Inferior parietal cortex (tissue), 1 donor: ENCODE results near the gene HOXA3.

ENCODE experiments used
- DNase-seq: peaks from one replicate; pipeline ENCODE4 v3.0.0-alpha.2; 2016; ENCODE audit errors: extremely low spot score

The HOXA3 gene

GRCh38 chr7:27091941-27092818 is 60.2 kb downstream of the HOXA3 start:
- DNase-seq, result no peak

DNA sequence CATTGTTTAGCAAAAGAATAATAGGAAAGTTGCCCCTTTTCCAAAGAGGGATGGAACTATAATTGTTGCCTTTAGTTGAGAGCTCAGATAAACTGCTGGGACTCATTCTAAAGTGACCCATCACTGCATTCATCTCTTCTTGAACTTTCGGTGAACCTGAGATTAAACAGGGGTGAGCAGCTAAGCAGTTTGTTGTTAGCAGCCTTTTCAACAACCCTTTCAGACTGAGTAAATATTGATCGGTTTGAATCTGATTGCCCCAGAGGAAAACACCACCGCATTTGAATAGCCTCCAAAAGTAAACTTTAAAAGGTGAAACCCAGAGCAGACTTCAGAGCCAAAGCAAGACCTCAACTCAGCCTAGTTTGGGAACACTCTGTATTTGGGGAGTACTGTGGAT is 61.3 kb downstream of the HOXA3 start:
- DNase-seq, result no peak

DNA sequence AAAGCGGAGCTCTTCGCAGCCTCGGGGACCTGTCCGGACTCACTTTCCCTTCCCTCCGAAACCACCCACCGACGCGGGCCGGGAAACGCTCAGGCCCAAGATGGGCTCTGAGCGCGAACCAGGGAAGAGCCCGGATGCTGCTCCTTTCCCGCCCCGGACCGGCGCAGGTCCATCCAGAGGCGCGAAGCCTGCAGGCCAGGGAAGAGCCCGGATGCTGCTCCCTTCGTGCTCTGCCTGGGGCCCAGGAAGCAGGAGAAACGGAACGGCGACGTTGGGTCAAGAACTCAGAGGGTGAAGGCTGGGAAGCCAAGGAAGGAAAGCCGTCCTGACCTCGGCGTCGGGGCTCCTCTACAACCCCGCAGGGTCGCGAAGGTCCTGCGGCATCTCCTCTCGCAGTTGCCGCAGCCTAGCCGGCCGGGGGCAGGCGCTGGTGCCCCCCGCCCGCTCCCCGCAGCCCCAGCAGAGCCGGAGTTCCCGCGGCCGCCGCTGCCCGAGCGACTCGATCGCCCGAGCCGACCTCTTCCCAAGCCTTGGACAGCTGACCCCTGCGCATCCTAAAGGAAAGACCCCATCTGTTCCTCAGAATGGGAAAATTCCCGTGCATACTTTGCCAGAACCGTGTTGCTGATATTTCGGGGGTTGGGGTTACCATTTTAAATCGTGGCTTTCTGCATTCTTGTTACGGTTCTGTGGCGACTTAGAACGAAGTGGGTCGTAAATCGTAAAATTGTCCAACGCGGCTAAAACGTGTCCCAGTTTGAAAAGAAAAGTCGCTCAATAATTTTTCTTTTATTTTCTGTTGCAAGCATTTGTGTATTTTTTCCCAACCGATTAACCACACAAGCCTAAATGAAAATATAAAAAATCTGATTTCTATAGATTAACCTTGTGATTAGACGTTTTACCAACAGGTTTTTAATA is 64.1 kb downstream of the HOXA3 start:
- no peak for DNase-seq

DNA sequence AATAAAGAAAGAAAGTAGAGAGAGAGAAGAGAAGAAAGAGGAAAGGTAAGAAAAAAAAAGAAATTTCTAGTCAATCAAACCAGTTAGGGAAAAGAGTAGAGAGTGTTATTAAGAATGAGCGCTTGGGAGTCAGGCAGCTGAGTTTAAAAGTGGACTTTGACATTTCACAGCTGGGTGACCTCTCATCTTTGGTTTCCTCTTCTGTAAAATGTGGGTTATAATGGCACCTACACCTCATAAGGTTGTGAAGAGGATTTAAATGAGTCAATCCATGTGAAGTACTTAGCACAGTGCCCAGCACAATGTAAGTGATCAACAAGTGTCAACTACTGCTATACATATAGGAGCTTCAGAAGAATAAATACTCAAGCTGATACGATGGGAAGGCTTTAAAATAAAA is 68.7 kb downstream of the HOXA3 start:
- no peak for DNase-seq

DNA sequence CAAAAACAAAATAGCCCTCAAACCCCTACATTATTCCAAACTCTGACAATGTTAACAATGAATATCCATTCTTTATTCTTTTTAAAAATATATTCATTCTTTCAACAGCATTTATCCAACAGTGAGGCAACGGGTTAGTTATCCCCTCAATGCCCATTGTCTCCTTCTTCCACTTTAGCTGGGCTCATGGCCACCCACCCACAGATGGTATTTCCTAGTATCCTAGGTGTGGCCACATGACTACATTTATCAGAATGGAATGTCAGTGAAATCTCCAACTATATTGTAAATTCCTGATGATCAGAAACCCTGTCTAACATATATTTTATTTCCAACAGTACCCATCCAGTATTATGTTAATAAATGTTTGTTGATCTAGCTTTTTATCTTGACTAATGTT is 70.2 kb downstream of the HOXA3 start:
- DNase-seq, result no peak

GRCh38 chr7:27080844-27081436 is 71.4 kb downstream of the HOXA3 start:
- DNase-seq, result no peak

DNA sequence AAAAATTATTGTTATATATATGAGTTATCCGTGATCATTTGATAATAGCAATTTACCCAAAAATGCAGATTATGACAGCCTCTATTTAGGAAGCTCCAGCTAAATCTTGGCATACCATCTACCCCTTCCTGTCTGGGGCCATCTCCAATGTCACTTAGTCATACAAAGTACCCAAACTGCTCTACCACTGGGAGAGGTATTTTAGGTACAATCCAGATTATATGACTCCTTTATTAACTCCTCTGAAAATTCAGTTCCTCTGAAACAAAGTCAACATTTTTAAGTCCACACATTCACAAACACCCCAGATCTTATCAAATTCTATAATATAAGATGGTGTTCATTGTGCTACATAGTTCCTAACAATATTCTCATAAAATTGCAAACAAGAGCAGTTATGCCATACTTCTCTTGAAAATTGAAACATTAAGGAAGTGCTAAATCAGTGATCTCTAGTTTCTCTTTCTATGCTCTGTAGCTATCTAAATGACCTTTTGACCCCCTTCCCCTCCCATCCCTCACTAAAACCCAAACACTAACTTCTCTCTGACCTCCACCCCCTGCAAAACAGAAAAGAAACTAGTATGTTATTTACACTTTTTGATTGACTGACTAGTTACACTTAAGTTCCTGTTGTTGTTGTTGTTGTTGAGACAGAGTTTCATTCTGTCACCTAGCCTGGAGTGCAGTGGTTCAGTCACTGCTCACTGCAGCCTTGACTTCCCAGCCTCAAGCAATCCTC is 73.0 kb downstream of the HOXA3 start:
- DNase-seq, result no peak

GRCh38 chr7:27078616-27079233 is 73.7 kb downstream of the HOXA3 start:
- no peak for DNase-seq

GRCh38 chr7:27073076-27073475 is 79.3 kb downstream of the HOXA3 start:
- no peak for DNase-seq

- DNase-seq, result no peak
Observed at GRCh38 chr7:27071622-27072390, 80.6 kb downstream of the HOXA3 start.

- no peak for DNase-seq
Observed at GRCh38 chr7:27068259-27068658, 84.1 kb downstream of the HOXA3 start.

GRCh38 chr7:27066148-27066547 is 86.2 kb downstream of the HOXA3 start:
- no peak for DNase-seq

GRCh38 chr7:27065709-27066108 is 86.7 kb downstream of the HOXA3 start:
- no peak for DNase-seq

DNA sequence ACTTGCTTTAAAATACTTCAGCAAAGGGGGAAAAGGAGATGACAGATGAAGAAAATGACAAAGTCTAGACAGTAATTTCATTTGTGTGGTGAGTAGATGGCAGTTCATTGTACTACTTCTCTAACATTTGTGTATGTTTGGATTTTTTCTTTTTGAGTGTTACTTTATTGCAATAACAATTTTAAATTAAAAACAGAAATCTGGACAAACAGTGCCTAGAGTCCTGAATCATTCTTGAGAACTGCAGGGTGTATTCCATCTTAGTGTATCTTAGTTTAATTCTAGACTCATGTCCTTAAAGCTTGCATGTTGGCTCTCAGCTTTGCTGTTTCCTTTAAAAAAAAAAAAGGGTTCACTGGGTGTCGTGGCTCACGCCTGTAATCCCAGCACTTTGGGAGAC is 87.7 kb downstream of the HOXA3 start:
- DNase-seq, result no peak

DNA sequence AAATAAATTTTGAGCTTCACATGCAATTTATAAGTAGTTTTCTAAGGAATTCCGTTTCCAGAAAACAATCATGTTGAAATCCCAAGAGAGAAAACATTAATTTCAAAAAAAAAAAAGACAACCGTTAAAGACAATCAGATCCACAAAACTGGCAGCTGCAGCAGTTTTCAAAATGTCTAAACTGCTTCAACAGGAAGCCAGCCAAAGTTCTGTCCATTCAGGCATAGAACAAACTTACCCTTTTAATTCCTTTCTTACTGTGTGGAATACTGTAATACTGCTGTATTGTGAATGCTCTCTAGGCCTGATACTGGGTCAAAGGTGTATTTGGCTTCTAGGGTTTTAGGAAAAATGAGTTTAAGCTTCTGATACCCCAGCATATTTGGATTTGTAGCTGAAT is 88.2 kb downstream of the HOXA3 start:
- no peak for DNase-seq

DNA sequence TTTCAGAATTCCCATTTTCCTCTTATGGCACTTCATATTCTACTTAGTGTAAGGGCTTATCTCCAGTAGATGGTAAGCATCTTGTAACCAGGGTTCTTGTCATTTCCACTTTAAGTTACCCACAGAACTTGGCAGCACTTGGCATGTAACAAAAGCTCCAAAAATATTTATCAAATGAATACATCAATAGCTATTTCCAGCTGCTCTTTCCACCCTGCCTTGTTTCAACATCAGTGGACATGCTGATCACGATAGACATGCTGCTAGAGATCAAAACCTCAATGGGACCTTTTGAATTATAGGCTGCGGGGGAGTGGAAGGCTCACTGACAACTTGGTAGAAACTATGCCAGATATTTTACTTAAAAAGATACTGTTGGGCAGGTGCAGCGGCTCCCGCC is 89.4 kb downstream of the HOXA3 start:
- no peak for DNase-seq
